NCI-H128 (cell line): ENCODE measurements around the gene CHI3L2.

Experiments used
- DNase-seq: peaks from one replicate; lab custom pipeline; 2025; ENCODE audit not compliant: unreplicated experiment; lab: John Stamatoyannopoulos, UW

CHI3L2 gene

DNA sequence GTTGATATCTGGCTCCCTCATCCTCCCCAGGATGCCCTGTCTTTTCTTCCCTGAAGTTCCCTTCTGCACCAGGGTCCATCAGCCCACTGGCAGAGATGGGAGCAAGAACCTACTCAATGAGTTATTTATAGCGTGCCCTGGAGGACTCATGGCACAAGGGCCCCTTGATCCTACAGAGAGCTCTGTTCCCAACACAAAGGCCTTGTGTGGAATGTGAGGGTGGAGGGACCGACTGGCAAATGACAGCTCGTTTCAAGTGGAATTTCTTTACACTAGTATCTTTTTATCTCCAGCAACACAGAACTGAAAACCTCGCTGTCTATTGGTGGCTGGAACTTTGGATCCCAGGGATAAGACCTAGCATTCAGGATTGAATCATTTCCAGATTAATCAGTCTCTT is 22.4 kb downstream of the CHI3L2 start:
- no peak for DNase-seq

DNA sequence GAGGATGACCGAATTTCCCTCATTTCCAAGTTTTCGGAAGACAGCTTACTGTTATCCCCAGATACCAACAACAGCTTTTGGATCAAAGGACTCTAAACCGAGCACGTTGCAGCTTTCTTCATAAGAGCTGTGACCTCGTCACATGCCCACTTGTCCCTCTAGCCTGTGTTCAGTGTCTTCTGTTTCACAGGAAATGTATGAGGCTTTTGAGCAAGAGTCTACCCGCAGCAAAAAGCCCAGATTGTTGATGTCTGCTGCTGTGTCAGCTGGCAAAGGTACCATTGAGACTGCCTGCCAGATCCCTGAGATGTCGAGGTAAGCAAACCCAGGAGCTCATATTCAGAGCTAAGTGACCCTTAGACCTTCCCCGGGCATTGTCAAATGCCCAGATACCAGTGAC is 24.1 kb downstream of the CHI3L2 start:
- no peak for DNase-seq

DNA sequence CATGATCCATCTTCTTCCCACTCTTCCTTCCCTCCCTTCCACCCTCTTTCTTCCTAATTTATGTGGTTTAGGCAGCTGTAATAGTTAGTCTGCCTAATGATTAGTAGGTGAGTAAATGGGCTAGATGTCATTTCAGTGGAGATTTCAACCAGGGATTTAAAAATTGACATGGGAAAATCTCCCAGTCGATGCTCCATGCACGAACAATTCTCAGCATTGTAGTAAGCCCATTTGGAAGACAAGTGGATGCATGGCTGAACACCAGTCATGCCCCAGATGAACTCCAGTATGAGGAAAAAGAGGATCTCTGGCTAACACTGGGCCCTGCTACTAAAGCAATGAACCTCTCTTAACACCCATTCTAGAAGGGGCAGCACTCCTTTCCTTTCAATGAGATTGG is 25.3 kb downstream of the CHI3L2 start:
- no peak for DNase-seq

DNA sequence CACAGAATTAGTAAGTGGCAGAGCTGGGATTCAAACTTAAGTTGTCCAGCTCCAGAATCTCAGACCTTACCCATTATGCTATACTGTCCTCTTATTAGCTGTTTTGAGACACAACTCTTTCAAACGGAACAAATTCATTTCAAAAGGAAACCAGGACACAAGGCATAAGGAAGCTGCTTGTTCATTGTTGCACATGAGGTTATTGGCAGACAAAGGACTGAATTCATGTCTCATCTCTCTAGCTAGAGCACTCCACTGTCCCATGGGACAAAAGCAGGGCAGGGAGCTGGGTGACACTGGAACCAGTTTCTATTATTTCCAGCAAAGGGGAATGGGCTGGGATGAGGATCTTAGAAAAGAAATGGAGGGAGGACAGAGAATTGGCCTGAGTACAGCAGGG is 26.4 kb downstream of the CHI3L2 start:
- no peak for DNase-seq

DNA sequence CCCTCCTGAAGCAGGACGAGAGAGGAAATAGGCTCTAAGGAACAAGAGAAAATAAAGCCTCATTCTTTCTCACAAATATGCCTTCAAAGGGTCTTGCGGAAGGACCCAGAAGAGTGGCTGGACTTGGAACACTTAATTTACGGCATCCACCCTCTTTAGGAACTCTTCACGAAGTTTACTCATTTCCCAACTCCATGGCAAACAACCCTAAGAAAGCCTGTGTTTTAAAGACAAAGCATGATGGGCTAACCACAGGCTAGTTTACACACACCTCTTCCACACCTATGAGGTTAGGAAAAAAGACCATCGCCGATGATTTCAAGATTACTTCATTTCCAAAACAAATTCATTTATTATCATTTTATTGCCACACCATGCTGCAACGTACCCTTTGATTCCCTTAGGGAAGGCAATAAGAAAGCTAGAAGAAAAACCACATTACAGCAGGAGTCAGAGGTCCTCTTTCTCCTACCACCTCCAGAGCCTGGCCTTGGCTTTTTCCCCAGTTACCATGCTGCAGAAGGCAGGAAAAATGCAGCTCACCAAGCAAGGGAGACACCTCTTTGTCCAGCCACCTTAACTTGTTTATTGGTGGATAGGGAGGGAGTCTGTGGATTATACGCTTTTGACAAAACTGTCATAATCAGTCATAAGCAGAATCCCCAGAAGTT is 29.6 kb downstream of the CHI3L2 start:
- no peak for DNase-seq

DNA sequence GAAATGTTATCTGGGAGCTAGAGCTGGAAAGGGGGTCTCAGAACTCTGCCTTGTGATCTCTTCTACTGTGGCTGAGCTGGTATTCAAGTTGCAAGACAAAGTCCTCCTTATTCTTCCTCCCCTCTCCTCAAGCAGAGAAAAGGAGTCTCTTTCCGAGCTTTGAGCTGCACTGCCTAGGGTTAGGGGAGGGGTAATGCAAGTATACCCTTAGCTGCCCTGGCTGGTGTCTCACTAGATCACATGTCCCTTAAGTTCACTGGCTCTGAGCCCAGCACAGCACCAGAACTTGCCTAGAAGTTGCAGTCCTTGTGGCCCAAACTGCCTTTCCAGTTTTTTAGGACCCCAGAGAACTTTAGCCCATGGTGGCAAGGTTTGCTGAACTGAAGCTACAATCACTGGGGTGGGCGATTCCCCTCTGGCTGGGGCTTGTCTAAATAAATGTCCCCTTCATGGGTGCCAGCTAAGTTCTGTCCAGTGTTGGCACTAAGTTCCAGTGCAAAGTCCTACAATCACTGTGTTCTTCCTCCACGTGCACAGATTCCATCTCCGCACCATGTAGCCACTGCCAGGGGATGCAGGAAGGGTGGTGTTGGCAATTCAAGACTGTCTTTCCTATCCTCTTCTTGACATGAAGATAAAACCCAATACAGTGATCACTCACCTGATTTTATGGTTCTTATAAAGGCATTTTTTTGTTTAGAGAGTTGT is 40.4 kb downstream of the CHI3L2 start:
- DNase-seq = no peak

DNA sequence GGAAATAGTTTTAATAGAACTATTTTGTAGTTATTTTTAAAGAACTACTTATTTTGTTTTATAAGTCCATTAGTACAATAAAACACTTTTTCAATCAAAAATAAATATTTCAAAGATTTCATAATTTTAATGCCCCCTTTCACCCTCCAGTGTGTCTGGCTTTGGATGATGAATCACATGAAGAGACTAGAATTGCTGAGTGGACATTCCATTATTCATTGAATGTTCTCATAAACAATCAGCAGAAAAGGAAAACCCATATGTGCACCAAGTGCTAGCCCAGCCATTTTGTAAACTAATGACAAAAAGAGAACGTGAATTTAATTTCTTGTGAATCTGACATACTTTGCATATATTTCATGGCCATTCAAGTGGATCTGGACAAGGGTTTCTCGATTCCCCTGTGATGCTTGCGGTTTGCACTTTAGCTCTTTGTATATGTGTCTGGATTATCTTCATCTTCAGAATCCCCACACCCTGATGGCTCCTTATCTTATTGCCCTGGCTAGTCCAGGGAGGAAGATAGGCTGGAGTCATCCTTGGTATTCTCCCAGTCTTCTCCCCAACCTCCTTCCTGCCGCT is 42.4 kb downstream of the CHI3L2 start:
- DNase-seq = no peak

DNA sequence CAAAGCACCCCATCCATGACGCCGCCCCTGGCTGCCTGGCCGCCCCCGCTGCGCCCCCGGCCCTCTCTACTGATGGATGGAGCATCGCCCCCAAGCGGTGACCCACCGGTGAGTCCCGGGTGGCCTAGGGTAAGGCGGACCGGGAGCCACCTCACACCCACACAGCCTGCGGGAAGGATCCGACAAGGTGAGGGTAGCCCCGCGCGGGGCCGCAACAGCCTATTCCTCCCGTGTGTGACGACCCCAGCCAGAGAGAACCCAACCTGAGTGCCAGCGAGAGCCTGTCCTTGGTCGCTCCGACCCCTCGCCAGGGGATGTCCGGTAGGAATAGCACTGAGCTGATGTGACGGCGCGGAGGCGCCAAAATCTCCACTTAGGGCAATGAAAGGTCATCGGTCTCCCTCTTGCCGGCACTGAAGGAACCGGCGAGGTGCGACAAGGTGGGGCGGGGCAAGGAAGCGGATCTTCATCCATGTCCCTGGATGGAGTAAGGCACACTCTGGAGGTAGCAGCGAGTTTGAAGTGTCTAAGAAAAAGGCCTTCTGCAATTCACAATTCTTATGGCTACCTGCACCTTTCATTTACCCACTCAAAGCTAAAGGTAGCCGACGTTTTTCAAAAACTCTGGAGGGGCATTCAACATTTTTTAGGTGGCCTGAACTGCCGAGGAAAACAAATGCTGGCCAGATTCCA is 43.4 kb downstream of the CHI3L2 start:
- no peak for DNase-seq

DNA sequence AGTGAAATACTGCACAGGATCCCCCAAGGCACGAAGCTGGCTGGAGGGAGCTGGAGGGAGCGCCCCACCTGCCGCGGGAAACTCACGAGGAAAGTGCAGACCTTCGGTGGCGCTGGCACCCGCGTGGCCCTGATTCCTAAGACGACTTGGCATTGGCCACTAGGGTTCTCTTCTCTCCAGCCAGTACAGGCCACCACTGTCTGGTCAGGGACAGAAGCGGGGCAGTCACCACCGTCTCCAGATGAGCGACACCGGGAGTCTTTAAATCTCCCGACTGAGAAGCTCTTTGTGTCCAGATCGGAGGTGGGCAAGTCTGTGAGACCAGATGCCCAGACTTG is 43.9 kb downstream of the CHI3L2 start:
- no peak for DNase-seq

DNA sequence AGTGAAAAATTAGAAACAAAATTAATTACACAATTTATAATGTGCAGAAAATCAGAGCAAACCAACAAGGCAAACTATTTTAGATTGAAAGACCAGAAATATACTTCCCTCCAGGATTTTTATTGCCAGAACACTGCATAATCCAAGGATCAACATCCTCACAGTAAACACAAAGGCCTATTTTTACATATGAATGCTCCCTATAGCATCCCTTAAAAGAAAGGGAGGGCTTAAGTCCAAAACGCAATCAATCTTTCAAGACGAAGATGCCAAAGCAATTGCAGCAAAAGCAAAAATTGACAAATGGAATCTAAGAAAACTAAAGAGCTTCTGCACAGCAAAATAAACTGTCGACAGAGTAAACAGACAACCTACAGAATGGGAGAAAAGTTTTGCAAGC is 44.6 kb downstream of the CHI3L2 start:
- DNase-seq = no peak

DNA sequence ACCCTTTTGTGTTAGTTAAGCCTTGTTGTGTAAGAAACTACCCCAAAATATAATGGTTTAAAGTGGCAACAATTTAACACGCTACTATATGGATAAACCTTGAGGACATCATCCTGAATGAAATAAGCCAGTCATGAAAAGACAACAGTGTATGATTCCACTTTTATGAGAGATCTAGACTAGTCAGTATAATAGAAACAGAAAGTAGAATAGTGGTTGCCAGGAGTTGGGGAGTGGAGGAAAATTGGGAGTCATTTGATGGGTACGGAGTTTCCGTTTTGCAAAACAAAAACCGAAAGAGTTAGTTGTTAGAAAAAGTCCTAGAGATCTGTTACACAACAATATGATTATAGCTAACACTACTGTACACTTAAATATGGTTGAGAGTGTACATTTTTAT is 47.1 kb downstream of the CHI3L2 start:
- no peak for DNase-seq

DNA sequence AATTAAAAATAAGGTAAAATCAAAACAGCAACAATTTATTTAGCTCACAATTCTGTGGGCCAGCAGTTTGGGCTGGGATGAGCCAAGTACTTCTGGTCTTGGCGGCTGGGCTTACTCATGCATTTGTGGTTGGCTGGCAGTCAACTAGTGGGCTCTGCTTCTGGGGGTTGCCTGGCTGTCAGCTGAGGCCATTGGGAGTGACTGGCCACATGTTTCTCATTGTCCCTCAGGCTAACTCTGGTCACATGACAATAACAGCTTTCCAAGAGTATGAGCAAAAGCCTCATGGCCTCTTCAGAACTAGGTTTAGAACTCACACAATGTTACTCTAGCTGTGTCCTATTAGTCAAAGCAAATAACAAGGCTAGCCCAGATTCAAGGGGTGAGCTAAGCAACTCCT is 47.6 kb downstream of the CHI3L2 start:
- no peak for DNase-seq

DNA sequence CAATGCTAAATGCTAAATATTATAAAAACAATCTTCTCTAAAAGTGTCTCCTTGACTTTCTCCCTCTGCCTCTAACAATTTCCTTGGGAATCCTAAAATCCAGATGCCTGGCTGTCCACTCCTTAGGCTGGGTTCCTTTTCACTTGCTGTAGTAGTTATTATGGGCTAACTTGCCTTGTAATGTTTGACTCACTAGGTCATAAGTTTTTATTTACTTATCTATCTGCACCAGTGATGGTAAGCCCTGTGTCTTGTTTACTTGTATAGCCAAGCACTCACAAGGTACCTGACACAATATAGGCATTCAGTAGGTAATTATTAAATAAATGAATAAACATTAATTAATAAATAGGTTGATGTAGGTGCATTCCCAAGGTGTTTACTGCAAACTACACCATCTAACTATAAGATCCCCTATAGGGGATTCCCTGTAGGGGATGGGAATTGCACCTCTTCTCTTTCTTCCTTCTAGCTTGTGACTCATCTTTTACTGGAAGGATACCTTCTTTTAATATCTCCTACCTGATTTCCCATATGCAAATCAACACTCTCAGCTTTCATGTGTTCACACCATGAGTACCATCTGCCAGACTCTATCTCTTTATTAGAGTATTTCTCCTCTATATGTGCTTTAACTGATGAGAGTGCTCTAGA is 48.4 kb downstream of the CHI3L2 start:
- no peak for DNase-seq

DNA sequence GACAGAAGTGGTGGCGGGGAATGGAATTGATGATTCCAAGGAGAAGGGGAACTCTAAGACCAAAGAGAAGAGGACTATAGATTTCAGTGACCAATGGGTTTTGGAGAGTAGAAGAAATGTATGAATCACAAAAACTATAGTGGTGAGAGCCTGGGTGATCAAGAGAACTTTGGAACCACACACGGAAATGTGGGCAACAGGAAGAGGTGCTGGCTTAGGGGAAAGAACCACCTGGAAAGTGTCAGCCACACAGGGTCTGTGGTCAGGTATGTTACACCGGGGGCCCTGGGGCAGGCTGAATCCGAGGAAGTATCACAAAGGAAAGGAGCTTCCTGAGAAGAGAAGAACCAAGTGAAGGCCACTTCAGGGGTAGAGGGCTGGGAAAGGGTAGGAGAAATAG is 51.6 kb downstream of the CHI3L2 start:
- no peak for DNase-seq

DNA sequence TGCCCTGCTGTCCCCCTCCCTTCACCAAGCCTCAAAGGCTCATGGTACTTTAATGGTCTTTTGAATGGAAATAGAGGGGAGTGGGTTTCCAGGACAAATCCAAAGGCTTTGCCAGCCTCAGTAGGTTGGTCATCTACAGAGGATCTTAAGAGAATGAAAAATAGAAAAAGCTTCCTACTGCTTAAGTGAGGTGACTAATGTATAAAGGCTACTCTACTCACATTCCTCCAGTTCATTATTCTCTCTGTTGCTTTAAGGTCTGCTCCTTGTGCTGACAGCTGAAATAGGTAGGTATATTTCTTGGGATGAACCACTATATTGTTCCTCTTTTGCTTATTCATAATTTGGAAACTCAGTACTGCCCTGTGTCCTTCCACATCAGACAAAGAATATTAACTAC is 52.8 kb downstream of the CHI3L2 start:
- DNase-seq = no peak

DNA sequence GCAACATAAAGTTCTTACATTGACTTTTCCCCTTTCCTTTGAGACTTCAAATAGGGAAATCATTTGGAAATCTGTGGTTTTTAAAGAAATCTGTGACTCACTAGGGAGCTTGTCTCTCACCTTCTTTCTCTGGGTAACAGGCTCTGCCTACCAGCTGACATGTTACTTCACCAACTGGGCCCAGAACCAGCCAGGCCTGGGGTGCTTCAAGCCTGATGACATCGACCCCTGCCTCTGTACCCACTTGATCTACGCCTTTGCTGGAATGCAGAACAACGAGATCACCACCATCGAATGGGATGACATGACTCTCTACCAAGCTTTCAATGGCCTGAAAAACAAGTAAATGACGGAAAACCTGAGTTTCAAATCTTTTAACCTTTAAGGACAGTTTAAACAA is 53.9 kb downstream of the CHI3L2 start:
- DNase-seq = no peak

DNA sequence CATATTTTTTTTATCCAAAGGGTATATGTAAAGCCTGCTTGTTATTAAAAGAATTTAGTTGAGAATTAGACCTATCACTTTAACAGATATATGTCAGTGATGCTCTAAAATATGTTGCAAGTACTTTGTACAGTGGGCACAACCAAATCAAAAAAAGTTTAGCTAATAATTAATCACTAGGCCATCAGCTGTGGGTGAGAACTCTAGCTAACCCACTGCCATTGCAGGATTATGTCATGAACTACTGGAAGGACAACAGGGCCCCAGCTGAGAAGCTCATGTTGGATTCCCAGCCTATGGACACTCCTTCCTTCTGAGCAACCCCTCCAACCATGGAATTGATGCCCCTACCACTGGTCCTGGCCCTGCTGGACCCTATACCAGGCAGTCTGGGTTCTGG is 56.3 kb downstream of the CHI3L2 start:
- DNase-seq = no peak

DNA sequence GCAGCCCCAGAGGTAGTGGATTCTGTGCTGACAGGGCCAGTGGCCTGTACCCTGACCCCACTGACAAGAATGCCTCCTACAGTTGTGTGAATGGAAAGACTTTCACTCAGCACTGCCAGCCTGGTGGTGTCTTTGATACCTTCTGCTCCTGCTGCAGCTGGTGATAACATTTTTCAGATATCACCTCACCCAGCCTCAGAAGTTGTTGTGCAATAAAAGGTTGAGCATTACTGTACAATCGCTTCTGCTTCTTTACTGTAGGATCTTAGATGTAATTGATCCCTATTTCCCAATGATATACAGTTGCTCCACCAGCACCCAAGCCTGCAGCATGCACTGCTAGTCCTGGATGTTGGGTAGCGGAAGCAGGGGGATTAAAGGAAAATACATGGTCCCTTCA is 58.4 kb downstream of the CHI3L2 start:
- no peak for DNase-seq

DNA sequence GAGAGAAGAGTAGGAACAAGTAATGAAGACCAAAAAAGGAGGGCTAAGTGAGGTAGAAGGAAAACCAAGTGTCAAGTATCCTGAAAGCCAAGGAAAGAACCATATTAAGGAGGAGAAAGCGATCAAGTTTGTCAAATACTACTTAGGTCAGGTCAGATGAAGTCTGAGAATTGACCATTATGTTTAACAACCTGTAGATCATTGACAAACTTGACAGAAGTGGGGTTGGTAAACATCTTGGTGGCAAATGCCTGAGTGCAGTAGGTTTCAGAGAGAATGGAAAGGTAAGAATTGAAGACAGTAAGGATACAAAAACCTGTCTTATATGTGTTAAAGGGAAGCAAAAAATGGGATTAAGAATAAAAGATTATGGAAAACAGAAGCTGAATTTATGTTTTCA is 59.4 kb downstream of the CHI3L2 start:
- DNase-seq = no peak

DNA sequence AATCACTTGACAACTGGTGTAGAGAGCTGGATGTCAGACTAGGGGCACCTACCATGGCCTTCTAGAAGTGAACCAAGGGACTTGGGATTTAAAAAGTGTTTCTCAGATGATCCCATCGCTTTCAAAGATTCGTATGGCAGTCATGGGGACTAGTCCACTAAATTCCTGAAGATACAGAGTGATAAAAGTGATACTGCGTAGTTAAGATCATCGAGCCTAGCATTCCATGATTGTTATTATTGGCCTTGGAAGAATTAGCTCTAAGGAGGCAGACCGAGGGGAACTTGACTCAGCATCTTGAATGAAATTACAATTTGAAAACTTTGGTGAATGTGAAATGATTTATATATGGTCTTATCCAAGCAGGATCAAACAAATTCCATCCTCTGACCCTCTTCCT is 61.9 kb downstream of the CHI3L2 start:
- no peak for DNase-seq

DNA sequence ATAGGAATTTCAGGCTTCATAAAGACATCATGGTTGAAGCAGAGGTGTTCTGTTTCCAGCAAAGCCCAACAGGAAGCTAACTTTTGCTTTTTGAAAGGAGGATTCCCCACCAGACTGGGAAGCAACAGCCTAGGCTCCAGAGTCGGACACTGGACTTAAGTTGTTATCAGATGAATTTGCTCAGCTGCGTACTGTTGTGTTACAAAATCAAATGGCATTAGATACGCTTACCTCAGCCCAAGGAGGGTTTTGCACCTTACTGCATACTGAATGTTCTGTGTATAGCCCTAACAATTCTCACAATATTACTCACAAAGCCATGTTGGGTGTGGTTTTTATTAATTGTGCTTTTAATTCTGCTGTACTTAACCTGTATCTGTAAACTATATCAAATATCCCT is 62.6 kb downstream of the CHI3L2 start:
- no peak for DNase-seq

DNA sequence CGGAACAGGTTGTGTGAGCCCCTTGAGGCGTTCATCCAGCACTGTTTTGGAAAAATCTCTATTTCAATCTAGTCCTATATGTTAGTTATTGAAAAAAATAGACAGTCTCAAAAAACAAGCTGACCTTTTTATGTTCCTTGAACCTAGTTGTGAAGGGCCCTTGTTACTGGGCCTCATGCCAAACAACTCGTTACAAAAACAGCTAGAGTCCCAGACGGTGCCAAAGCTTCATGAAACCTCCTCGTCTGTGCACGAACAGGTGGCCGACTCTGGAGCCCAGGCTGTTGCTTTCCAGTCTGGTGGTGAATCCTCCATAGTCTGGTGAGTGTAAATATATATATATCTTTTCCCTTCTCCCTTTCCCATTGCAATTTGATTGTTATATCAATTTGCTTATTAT is 63.1 kb downstream of the CHI3L2 start, which contains the start of gene CHIA:
TSS of gene CHIA (plus strand) at position 222 of the 400 bp plus-strand sequence. CDS start 19,617 bp downstream, outside the sequence.
- peak; percentile 72 for DNase-seq
